Heart left ventricle (tissue), 16 donors: ENCODE results near the gene ZBTB7C. TPM values are rescaled to one million over a fixed set of nuclear protein-coding genes. Genes with fewer than 3 reads are reported as not detected.
A peak's percentile ranks its signal among the peaks of the same experiment; 100 is the strongest.

ENCODE experiments used
- ATAC-seq, 4 donors: fragments of 200-7000 bp; cut with Tn5 transposase; one replicate each; pipeline ENCODE4 v1.9.1; 2020 to 2022; ENCODE audit warnings: moderate library complexity in 4 of 4, mild to moderate bottlenecking in 3 of 4, moderate number of reproducible peaks in 1 of 4
- DNase-seq, 5 donors: peaks; one replicate each; pipeline ENCODE4 v3.0.0-alpha.2; 2020
- H3K27ac ChIP-seq, 12 donors: fragments of 200-600 bp; sonication (generic) in 4 of 12; one replicate each; pipeline versions ENCODE4 v1.5.0 to v1.8.0; 2016 to 2022; ENCODE audit warnings: mild to moderate bottlenecking in 2 of 12
- H3K27me3 ChIP-seq, 9 donors: fragments of 200-600 bp; sonication (generic) in 2 of 9; one replicate each; pipeline versions ENCODE4 v1.5.1 to v1.8.0; 2016 to 2022; ENCODE audit warnings: mild to moderate bottlenecking in 3 of 9
- H3K36me3 ChIP-seq, 9 donors: fragments of 200-600 bp; sonication (generic) in 2 of 9; one replicate each; pipeline versions ENCODE4 v1.5.0 to v1.8.0; 2018 to 2022; ENCODE audit warnings: mild to moderate bottlenecking in 2 of 9
- H3K4me1 ChIP-seq, 12 donors: fragments of 200-600 bp; sonication (generic) in 4 of 12; one replicate each; pipeline versions ENCODE4 v1.5.0 to v1.8.0; 2016 to 2022; ENCODE audit warnings: mild to moderate bottlenecking in 3 of 12
- H3K4me3 ChIP-seq, 12 donors: fragments of 200-600 bp; sonication (generic) in 4 of 12; one replicate each; pipeline versions ENCODE4 v1.5.0 to v1.8.0; 2017 to 2022; ENCODE audit warnings: mild to moderate bottlenecking in 9 of 12, moderate library complexity in 4 of 12
- H3K9me3 ChIP-seq, 12 donors: fragments of 200-600 bp; sonication (generic) in 4 of 12; one replicate each; pipeline versions ENCODE4 v1.5.0 to v1.8.0; 2016 to 2022; ENCODE audit warnings: mild to moderate bottlenecking in 1 of 12
- CTCF ChIP-seq, 12 donors: fragments of 200-600 bp; sonication (generic) in 4 of 12; IDR thresholded peaks; one replicate each; pipeline versions ENCODE4 v1.5.0 to v1.8.0; 2018 to 2022; ENCODE audit warnings: antibody characterized with exemption in 12 of 12, mild to moderate bottlenecking in 5 of 12
- POLR2A ChIP-seq, 2 donors: fragments of 450-650 bp; IDR thresholded peaks; one replicate each; pipeline ENCODE4 v1.6.1; 2017; ENCODE audit warnings: antibody characterized with exemption in 2 of 2, mild to moderate bottlenecking in 2 of 2, moderate library complexity in 2 of 2
- WGBS, 4 donors: extraction: QIAGEN DNeasy Blood & Tissue Kit in 2 of 4; methylation state at CpG; one replicate each; pipeline versions ENCODE4 v1.1.5 to v1.1.7; 2013 to 2018; 5-methylcytosine and 5-hydroxymethylcytosine counted together
- intact Hi-C, 10 donors: fragments of 100-400 bp; cut with DNase I; formaldehyde crosslinking; loops; one replicate each; pipeline versions ENCODE4 v1.11.1 to v1.14.2; 2022
- polyA plus RNA-seq, 2 donors: library from polyadenylated mRNA; stranded (reverse); fragments of 200-250 nt; gene quantifications; one replicate each; pipeline ENCODE4 v1.2.3, GENCODE V29; 2013
- total RNA-seq, 9 donors: library from RNA; depleted of rRNA in 2 of 9; stranded (reverse); fragments of >200 nt in 2 of 9; fragmentation: NEBNext Ultra II Directional in 3 of 9; extraction: Animal tissue kit (Norgen Biotek cat#: 25700) in 3 of 9; gene quantifications; one replicate each; pipeline versions ENCODE4 v1.1.0 to v1.2.4, GENCODE V29; 2016 to 2023
- donor health status: ischemic (EF 13 %, LVEDD 7.1; RV severe dilation, severe dysfunction).
- donor health status: healthy with polysubstance abuse.
- donor health status: DM: no; HTN: yes; CAD: no.
- donor health status: DM: no; HTN: no; CAD: no.
- donor health status: ischemic (EF 25% LVEDD 6.9; RV normal size, moderate dysfunction).
- donor health status: ischemic (EF 25% LVEDD 5.7; RV mildly dilated, moderate dysfunction).
- donor health status: healthy.
- donor health status: DM: yes; HTN: yes; CAD: no.
- donor health status: ischemic (EF 35%, LVEDD 5.7; RV mildly dilated, moderate dysfunction).
- donor health status: nonischemic (EF 11% LVEDD 7.7; RV severe dilation, severe dysfunction).
- donor health status: DM: yes; HTN: yes; CAD: no.
- donor health status: PGD.
- donor health status: ischemic (EF 29% LVEDD 5.4; RV normal size, mild dysfunction).
- donor health status: nonischemic (EF 23%, LVEDD 6.1; RV moderate dilation, normal function).

ZBTB7C gene
- total and polyA plus RNA-seq, 11 donors, result 0.68 to 7.5 (median 2.3) TPM

- ATAC-seq (no peak), DNase-seq (no peak)
- TF ChIP-seq CTCF (IDR thresholded peaks at IDR 0.05) (no peak), POLR2A (IDR thresholded peaks at IDR 0.05) (no peak)
- Histone ChIP-seq H3K9me3 (no peaks in the 10 kb centered on the region), H3K27me3 (no peaks in the 10 kb centered on the region), H3K4me3 (no peak overlapping the region), H3K27ac (no peak overlapping the region), H3K4me1 (peaks cover 0 to 4% (median 0%) of the 10 kb centered on the region in 12 donors), H3K36me3 (no peaks in the 10 kb centered on the region)
- WGBS, 4 donors, result 88 to 99% (median 93%) methylated on average over 3 of the region's 3 CpGs
- intact Hi-C loops, result no loop called here
Observed at GRCh38 chr18:48122376-48122775, 286.8 kb downstream of the ZBTB7C start.

- no peaks in the 10 kb centered on the region for H3K27me3 ChIP-seq
- 74 to 86% (median 80%) methylated on average over 2 to 3 of the region's 3 CpGs for WGBS, 4 donors
- ATAC-seq (peak in 1 of 4 donors; percentile 13), DNase-seq (no peak)
- no peak for TF ChIP-seq CTCF (IDR thresholded peaks at IDR 0.05)
- no peak for TF ChIP-seq POLR2A (IDR thresholded peaks at IDR 0.05)
- H3K4me1 ChIP-seq, result peaks cover 0 to 4% (median 0%) of the 10 kb centered on the region in 12 donors
- no peaks in the 10 kb centered on the region for H3K36me3 ChIP-seq
- H3K4me3 ChIP-seq, result no peak overlapping the region
- intact Hi-C loops, result no loop called here
- H3K27ac ChIP-seq, result no peak overlapping the region
- no peaks in the 10 kb centered on the region for H3K9me3 ChIP-seq
Observed at GRCh38 chr18:48121752-48122151, 287.4 kb downstream of the ZBTB7C start.

GRCh38 chr18:48119204-48119603, 290.0 kb downstream of the ZBTB7C start:
- intact Hi-C loops, result no loop called here
- no peaks in the 10 kb centered on the region for H3K36me3 ChIP-seq
- WGBS, 4 donors, result 93 to 97% (median 95%) methylated on average over 5 of the region's 5 CpGs
- H3K27me3 ChIP-seq, result no peaks in the 10 kb centered on the region
- H3K9me3 ChIP-seq, result no peaks in the 10 kb centered on the region
- H3K4me3 ChIP-seq, result no peak overlapping the region
- no peak overlapping the region for H3K27ac ChIP-seq
- no peaks in the 10 kb centered on the region for H3K4me1 ChIP-seq
- TF ChIP-seq POLR2A (IDR thresholded peaks at IDR 0.05) (no peak), CTCF (IDR thresholded peaks at IDR 0.05) (no peak)
- no peak for ATAC-seq
- DNase-seq, result no peak

GRCh38 chr18:48116873-48117630, 292.1 kb downstream of the ZBTB7C start:
- H3K4me3 ChIP-seq, result no peak overlapping the region
- 82 to 92% (median 89%) methylated on average over 9 of the region's 9 CpGs for WGBS, 4 donors
- ATAC-seq, result no peak

More at GRCh38 chr18:48116873-48117630, 292.1 kb downstream of the ZBTB7C start:
- Histone ChIP-seq H3K36me3 (no peaks in the 10 kb centered on the region), H3K4me1 (no peaks in the 10 kb centered on the region), H3K27ac (no peak overlapping the region), H3K9me3 (no peaks in the 10 kb centered on the region), H3K27me3 (no peaks in the 10 kb centered on the region)
- no peak for DNase-seq
- TF ChIP-seq CTCF (IDR thresholded peaks at IDR 0.05), result no peak
- TF ChIP-seq POLR2A (IDR thresholded peaks at IDR 0.05), result no peak
- intact Hi-C loops, result no loop called here
